IPS-NIHi7 (cell line): Measurements from ENCODE around the gene FAAP20.
"Not testable (repeated sequence)": the region's sequence is repeated elsewhere in the genome, so short reads cannot be mapped to it uniquely, and the experiment has no call there.

Source experiments
- DNase-seq: peaks from one replicate; pipeline ENCODE4 v3.0.0; 2012; ENCODE audit warnings: mixed read lengths; ENCODE audit errors: extremely low spot score

FAAP20 gene

DNA sequence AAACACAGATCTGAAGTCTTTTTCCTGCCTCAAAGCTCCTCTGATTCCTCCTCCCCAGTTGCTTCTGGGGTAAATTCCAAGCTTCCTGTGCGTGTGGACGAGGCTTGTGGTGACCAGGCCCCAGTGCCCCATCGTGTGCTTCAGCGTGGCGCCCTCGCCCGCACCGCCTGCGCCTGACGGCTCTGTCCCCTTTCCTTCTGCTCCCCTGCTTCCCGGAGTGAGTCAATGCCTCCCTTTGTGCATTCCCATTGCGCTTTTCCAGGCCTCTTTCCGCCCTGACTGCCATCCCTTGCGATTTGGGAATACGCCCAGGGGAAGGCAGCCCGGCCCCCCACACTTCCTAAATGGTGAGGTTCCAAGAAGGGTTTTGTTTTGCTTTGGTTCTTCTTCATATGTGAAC is 36.3 kb downstream of the FAAP20 start:
- DNase-seq = no peak

- DNase-seq = no peak
These were observed 36.7 kb downstream of the FAAP20 start for GRCh38 chr1:2157856-2158255.

DNA sequence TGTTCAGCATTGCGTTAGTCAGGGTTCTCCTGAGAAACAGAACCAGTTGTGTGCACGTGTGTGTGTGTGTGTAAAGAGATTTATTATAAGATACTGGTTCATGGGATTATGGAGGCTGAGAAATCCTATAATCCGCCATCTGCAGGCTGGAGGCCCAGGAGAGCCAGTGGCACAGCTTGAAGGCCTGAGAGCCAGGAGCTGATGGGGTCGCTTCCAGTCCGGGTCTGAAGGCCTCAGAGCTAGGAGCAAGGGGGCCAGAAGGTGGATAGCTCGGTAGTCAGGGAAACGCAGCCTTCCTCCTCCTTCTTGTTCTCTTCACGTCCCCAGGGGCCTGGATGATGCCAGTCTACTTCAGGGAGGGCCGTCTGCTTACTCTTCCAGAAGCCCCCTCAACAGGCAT is 37.7 kb downstream of the FAAP20 start:
- no peak for DNase-seq

DNA sequence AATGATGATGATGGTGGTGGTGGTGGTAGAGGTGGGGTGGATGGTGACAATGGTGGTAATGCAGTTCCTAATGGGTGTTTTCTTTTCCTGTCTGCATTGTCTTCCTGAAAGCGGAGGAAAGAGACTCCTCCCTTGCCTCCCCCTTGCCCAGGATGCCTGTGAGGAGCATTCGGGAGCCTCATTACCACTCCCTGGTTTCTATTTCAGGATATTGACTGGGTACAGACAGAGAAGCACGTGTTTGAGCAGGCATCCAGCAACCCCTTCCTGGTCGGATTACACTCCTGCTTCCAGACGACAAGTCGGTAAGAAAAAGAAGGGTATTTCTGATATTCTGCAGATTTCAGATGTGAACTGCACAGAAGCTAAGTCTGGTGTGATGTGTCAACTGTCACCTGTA is 38.8 kb downstream of the FAAP20 start:
- DNase-seq = no peak

DNA sequence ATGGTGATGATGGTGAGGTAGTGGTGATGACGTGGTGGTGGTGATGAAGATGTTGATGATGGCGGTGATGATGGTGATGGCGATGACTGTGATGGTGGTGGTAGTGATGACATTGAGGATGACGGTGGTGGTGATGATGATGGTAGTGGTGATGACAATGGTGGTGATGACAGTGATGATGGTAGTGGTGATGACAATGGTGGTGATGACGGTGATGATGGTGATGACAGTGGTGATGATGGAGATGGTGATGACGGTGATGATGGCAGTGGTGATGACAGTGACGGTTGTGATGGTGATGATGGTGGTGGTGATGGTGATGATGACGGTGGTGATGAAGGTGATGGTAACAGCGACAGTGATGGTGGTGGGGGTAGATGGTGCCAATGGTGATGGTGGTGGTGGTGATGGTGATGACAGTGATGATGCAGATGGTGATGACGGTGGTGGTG is 39.4 kb downstream of the FAAP20 start:
- DNase-seq = no peak

- DNase-seq = no peak
These were observed 40.5 kb downstream of the FAAP20 start for GRCh38 chr1:2154022-2154421.

DNA sequence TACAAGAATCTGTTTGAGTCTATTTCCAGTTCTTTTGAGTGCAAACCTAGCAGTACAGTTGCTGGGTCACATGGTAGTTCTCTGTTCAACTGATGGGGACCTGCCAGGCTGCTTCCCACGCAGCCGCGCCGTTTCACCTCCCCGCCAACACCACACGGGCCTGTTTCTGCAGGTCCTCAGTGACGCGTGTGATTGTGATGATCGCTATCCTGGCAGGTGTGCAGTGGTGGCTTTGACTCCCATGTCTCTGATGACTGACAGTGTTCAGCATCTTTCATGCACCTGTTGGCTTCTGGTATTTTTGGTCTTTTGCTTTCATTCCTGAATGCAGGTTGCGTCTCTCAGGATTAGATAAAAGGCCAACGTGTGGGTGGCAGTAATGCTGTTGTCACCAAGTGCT is 41.6 kb downstream of the FAAP20 start:
- DNase-seq = no peak

DNA sequence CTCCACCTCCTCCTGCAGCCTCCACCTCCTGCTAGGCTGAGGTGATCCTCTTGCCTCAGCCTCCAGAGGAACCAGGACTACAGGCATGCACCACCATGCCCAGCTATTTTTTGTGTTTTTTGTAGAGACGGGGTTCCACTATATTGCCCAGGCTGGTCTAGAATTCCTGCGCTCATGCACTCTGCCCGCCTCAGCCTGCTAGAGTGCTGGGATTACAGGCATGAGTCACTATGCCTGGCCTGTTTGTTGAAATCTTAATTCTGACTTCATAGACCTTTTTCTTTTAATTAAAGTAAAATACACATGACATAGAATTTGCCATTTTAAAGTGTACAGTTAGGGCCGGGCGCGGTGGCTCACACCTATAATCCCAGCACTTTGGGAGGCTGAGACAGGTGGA is 42.7 kb downstream of the FAAP20 start:
- no peak for DNase-seq

GRCh38 chr1:2151252-2151651 is 43.3 kb downstream of the FAAP20 start:
- no peak for DNase-seq

DNA sequence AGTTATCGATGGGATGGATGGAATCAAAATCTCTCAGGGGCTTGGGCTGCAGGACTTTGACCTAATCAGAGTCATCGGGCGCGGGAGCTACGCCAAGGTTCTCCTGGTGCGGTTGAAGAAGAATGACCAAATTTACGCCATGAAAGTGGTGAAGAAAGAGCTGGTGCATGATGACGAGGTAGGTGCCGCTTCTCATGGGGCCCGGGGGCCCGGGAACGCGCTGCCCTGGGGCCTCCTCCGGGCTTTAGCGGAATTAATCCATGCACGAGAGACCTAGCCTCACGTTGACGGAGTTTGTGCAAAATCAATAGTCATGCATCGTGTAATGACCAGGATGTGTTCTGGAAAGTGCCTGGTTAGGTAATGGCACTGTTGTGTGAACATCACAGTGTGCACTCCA is 43.8 kb downstream of the FAAP20 start:
- DNase-seq = no peak

DNA sequence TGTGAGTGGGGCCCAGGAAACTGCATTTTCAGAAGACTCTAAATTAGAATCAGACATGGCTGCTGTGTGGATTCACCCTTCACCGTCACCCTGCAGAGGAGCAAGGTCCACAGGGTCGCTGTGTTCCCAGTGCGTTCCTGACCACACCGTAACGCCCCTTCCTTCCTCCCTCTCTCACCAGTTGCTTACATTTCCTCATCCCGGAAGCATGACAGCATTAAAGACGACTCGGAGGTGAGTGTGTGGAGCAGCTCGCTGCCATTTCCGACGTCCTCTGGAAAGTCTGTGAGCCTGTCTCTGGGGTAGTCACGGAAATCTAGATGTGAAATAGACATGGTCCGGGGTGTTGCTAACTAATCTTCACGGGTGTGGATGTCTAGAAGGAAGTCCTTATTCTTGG is 45.9 kb downstream of the FAAP20 start:
- no peak for DNase-seq

GRCh38 chr1:2147869-2148268 is 46.7 kb downstream of the FAAP20 start:
- DNase-seq = not testable (repeated sequence)

DNA sequence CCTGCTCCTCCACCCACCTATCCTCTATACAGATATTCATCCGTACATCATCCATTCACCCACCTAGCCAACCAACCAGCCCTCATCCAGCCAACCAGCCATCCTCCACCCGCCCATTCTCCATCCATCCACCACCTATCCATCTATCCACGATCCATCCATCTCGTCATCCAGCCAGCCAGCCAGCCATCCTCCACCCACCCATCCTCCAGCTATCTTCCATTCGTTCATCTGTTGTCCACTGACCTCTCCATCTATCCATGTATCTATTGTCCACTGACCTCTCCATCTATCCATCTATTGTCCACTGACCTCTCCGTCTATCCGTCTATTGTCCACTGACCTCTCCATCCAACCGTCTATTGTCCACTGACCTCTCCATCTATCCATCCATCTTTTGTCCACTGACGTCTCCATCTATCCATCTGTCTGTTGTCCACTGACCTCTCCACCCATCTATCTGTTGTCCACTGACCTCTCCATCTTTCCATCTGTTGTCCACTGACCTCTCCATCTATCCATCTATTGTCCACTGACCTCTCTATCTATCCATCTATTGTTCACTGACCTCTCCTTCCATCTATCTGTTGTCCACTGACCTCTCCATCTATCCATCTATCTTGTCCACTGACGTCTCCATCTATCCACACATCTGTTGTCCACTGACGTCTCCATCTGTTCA is 47.6 kb downstream of the FAAP20 start:
- no peak for DNase-seq

DNA sequence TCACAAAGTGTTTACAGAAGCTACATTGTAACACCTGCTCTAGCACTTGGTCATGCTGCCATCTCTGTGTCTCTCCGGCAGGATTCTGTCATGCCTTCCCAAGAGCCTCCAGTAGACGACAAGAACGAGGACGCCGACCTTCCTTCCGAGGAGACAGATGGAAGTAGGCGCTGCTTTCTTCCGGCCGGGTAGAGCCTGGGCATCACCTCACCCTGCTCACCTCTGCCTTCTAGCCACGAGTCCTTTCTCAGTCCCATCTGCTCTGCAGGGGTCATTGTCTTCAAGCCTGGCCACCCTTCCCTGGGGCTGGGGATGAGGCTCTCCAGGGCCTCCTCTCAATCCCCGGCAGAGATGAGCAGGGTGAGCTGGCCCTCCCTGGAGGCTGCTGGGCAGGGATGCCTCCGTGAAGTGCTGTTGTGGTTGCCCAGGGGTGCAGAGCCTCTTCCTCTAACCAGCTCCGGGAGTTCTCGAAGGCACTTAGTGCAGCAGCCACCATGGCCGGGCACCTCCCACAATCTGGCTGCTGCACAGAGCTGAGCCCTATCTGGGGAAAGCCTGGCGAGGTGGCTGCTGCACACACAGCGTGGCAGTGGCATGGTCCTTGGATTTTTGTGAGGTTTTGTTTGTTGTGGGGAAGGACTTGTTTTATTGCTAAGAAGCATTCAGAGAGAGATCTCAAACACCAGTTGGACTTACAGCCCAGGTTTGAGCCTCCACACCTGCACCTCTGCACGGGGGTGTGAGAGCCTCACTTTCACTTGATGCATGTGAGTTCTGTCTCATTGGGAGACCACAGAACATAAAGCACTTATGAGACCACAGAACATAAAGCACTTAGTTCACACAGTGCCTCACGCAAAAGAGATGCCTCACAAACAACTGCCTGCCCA is 48.4 kb downstream of the FAAP20 start:
- DNase-seq = no peak

GRCh38 chr1:2144501-2145090 is 50.0 kb downstream of the FAAP20 start:
- no peak for DNase-seq

- DNase-seq = no peak
These were observed 50.6 kb downstream of the FAAP20 start for GRCh38 chr1:2143814-2144500.

DNA sequence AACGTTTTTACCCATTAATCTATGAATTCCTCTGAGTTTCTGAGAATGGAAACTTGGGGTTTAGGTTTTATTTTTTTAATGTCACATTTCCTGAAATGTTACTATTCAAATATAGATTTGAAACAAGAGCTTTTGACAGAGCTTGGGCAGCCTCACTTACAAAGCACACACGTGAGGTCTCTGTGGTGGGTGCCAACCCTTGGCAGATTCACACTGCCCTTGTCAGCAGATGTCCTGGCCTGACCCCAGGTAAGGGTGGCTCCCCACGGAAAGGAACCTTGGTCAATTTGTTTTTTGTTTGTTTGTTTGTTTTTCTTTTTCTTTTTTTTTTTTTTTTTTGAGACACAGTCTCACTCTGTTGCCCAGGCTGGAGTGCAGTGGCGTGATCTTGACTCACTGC is 53.5 kb downstream of the FAAP20 start:
- DNase-seq = no peak
